Colonic mucosa (tissue), 4 donors: ENCODE measurements around the gene BST1. TPM values are rescaled to one million over a fixed set of nuclear protein-coding genes. Genes with fewer than 3 reads are reported as not detected.
A peak's percentile ranks its signal among the peaks of the same experiment; 100 is the strongest.

Experiments
- DNase-seq: peaks from one replicate; pipeline ENCODE4 v3.0.0-alpha.2; 2020
- H3K27ac ChIP-seq: fragments of 200-600 bp; one replicate; pipeline ENCODE4 v1.8.0; 2021
- H3K27me3 ChIP-seq: fragments of 200-600 bp; one replicate; pipeline ENCODE4 v1.8.0; 2021
- H3K36me3 ChIP-seq: fragments of 200-600 bp; one replicate; pipeline ENCODE4 v1.8.0; 2021
- H3K4me1 ChIP-seq: fragments of 200-600 bp; one replicate; pipeline ENCODE4 v1.8.0; 2021; ENCODE audit warnings: mild to moderate bottlenecking
- H3K4me3 ChIP-seq: fragments of 200-600 bp; one replicate; pipeline ENCODE4 v1.8.0; 2021
- H3K9ac ChIP-seq, 2 donors: one replicate each; pipeline ENCODE4 v1.7.0; 2013; ENCODE audit warnings: control low read depth in 2 of 2, low read depth in 2 of 2, low read length in 2 of 2
- H3K9me3 ChIP-seq: fragments of 200-600 bp; one replicate; pipeline ENCODE4 v1.8.0; 2021
- CTCF ChIP-seq: fragments of 200-600 bp; IDR thresholded peaks from one replicate; pipeline ENCODE4 v1.8.0; 2022; ENCODE audit warnings: antibody characterized with exemption, mild to moderate bottlenecking
- intact Hi-C: fragments of 100-400 bp; cut with DNase I; formaldehyde crosslinking; loops from one replicate; pipeline ENCODE4 v1.14.1; 2022
- total RNA-seq, 2 donors: library from RNA; stranded (reverse); fragmentation: NEBNext Ultra II Directional in 1 of 2; extraction: Animal tissue kit (Norgen Biotek cat#: 25700) in 1 of 2; gene quantifications; one replicate each; pipeline ENCODE4 v1.2.1, GENCODE V29; 2021
- donor health status: healthy.
- donor health status: DM: no; HTN: no; CAD: no.
- donor health status: DM: no; HTN: no; CAD: no.

BST1 gene
- total RNA-seq, 2 donors from 2014 or later, result 9.2 to 12.4 TPM

DNA sequence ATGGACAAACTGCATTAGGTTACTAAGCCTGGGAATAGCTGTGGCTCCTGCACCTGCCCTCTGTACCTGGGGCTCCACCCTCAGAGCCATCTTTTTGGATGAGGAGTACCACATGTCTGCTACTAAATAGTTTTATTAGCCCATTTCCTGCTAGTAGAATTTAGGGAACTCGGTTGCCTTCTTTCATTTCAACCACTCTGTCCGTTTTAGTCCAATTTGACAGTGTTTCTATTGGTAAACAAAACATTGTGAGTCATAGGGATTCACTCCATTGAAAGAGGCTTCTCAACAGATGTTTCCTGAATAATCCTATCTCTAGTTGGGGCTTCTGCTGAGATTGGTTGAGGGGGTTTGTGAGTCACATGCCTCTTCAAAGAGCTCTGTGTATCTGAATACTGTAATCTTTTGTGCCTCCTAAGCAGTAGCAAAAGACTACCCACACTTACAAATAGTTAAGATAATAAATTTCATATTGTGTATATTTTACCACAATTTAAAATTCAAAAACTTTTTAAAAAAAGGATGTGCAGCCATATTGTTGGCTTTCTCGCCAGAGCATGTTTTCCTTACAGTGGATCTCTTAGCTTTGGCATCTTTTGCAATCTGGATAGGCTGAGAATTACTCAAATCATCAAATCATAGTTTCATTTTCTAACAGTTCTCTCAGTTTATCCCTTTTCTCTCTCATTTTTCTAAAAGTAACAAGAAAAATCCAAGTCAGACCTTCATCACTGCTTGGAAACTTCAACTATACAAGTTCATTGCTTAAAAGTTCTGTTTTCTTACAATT lies 11.3 kb upstream of the BST1 start:
- no peak overlapping the region for H3K27ac ChIP-seq

DNA sequence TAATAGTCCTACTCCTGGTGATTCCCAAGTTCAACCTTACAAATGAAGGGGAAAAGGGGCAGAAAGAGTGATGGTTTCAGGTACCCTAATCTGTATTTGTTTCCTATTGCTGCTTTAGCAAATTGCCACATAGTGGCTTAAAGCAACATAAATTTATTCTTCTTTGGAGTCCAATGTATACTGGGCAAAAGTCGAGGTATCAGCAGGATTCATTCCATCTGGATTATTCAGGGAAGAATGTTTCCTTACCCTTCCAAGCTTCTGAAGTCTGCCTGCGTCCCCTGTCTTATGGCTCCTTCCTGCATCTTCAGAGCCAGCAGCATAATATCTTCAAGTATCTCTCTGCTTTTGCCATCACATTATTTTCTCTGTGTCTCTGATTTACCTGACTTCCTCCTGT lies 10.3 kb upstream of the BST1 start:
- no peak for DNase-seq
- intact Hi-C loops, result no loop called here
- no peaks in the 10 kb centered on the region for H3K4me1 ChIP-seq
- H3K9ac ChIP-seq, result no peak overlapping the region
- no peak for TF ChIP-seq CTCF
- no peaks in the 10 kb centered on the region for H3K27me3 ChIP-seq
- H3K36me3 ChIP-seq, result no peaks in the 10 kb centered on the region
- no peak overlapping the region for H3K27ac ChIP-seq
- no peak overlapping the region for H3K4me3 ChIP-seq
- no peaks in the 10 kb centered on the region for H3K9me3 ChIP-seq

More for the DNA sequence above, 11.3 kb upstream of the BST1 start:
- H3K4me3 ChIP-seq, result no peak overlapping the region
- intact Hi-C loops, result no loop called here
- no peaks in the 10 kb centered on the region for H3K9me3 ChIP-seq
- DNase-seq, result no peak
- no peaks in the 10 kb centered on the region for H3K4me1 ChIP-seq
- no peak for TF ChIP-seq CTCF
- no peaks in the 10 kb centered on the region for H3K36me3 ChIP-seq
- H3K9ac ChIP-seq, result no peak overlapping the region
- H3K27me3 ChIP-seq, result no peaks in the 10 kb centered on the region

GRCh38 chr4:15694431-15694830 lies 8.4 kb upstream of the BST1 start:
- intact Hi-C loops, result no loop called here
- Histone ChIP-seq H3K9ac (no peak overlapping the region), H3K9me3 (no peaks in the 10 kb centered on the region), H3K27me3 (no peaks in the 10 kb centered on the region), H3K36me3 (no peaks in the 10 kb centered on the region), H3K4me1 (no peaks in the 10 kb centered on the region), H3K4me3 (no peak overlapping the region), H3K27ac (no peak overlapping the region)
- DNase-seq, result no peak
- no peak for TF ChIP-seq CTCF

DNA sequence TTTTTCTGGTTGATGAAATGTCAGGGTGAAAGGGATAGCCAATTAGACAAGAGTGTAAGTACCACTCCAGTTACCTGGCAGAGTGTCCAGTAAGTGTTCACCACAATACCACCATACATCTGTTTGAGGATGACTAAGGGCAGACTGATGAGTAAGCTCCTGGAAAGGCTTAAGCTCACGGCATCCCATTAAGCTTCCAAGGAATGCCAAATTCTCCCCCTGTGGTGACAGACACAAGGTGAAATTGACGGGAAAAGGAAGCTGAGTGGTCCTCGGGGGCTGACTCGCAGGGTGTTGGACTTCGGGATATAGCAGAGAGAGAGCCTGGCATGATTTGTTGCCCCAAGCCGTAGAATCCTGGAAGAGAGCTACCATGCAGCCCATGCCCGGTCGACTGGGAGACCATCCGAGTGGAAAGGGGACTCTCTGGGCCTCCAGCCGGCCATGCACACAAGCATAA lies 7.6 kb upstream of the BST1 start:
- intact Hi-C loops, result no loop called here
- H3K4me3 ChIP-seq, result no peak overlapping the region

GRCh38 chr4:15695729-15696128 lies 7.1 kb upstream of the BST1 start:
- TF ChIP-seq CTCF, result no peak
- Histone ChIP-seq H3K27me3 (no peaks in the 10 kb centered on the region), H3K36me3 (no peaks in the 10 kb centered on the region), H3K27ac (no peak overlapping the region), H3K4me3 (no peak overlapping the region), H3K4me1 (no peaks in the 10 kb centered on the region), H3K9me3 (no peaks in the 10 kb centered on the region), H3K9ac (no peak overlapping the region)
- intact Hi-C loops, result no loop called here
- DNase-seq, result peak; percentile 39

More for the DNA sequence above, 7.6 kb upstream of the BST1 start:
- H3K27ac ChIP-seq, result no peak overlapping the region
- H3K9ac ChIP-seq, result no peak overlapping the region
- TF ChIP-seq CTCF, result no peak
- no peaks in the 10 kb centered on the region for H3K36me3 ChIP-seq
- no peaks in the 10 kb centered on the region for H3K4me1 ChIP-seq
- no peak for DNase-seq
- no peaks in the 10 kb centered on the region for H3K9me3 ChIP-seq
- H3K27me3 ChIP-seq, result no peaks in the 10 kb centered on the region
